GM23338 (cell line): ENCODE measurements around the gene LRBA.
"Not testable (repeated sequence)": the region's sequence is repeated elsewhere in the genome, so short reads cannot be mapped to it uniquely, and the experiment has no call there.

Experiments used
- CREB1 ChIP-seq: fragments of 250-450 bp; sonication (Bioruptor Pico); IDR thresholded peaks from 2 replicates; pipeline ENCODE4 v1.5.0; 2020; ENCODE audit warnings: low read depth, mild to moderate bottlenecking, moderate library complexity
- EZH2 ChIP-seq: fragments of 200-600 bp; sonication (generic); IDR thresholded peaks from one replicate; pipeline ENCODE4 v1.8.0; 2017; ENCODE audit warnings: antibody characterized with exemption, mild to moderate bottlenecking, low read depth; ENCODE audit not compliant: unreplicated experiment
- EZH2phosphoT487 ChIP-seq: fragments of 200-600 bp; sonication (generic); IDR thresholded peaks from one replicate; pipeline ENCODE4 v1.8.1; 2018; ENCODE audit warnings: antibody characterized with exemption; ENCODE audit not compliant: unreplicated experiment
- JUNB ChIP-seq: IDR thresholded peaks from one replicate; pipeline ENCODE4 v1.6.1; 2016; ENCODE audit warnings: antibody characterized with exemption; ENCODE audit not compliant: unreplicated experiment
- POLR2AphosphoS5 ChIP-seq: IDR thresholded peaks from 2 replicates; pipeline ENCODE4 v1.6.1; 2016; ENCODE audit warnings: antibody characterized with exemption, low read depth
- STAT1 ChIP-seq: IDR thresholded peaks from one replicate; pipeline ENCODE4 v1.6.1; 2016; ENCODE audit warnings: antibody characterized with exemption; ENCODE audit not compliant: unreplicated experiment
- ZNF114 ChIP-seq: fragments of 250-450 bp; sonication (Bioruptor Pico); IDR thresholded peaks from 2 replicates; pipeline ENCODE4 v1.5.0; 2020; ENCODE audit warnings: mild to moderate bottlenecking, moderate library complexity
- ZNF331 ChIP-seq: fragments of 250-450 bp; sonication (Bioruptor Pico); IDR thresholded peaks from 2 replicates; pipeline ENCODE4 v1.5.0; 2020; ENCODE audit warnings: low read depth, mild to moderate bottlenecking, moderate library complexity
- TF ChIP-seq, protein P1 (sequence below), 2 experiments: fragments of 200-600 bp in 1 of 2; sonication (generic) in 1 of 2; conservative IDR thresholded peaks; 2 replicates each; pipeline versions ENCODE4 v1.5.1 to v1.6.1; 2016 to 2017; ENCODE audit warnings: antibody characterized with exemption in 2 of 2, low read depth in 2 of 2, mild to moderate bottlenecking in 2 of 2, moderate library complexity in 1 of 2
- TF ChIP-seq, protein P2 (sequence below): IDR thresholded peaks from one replicate; pipeline ENCODE4 v1.6.1; 2018; ENCODE audit warnings: antibody characterized with exemption; ENCODE audit not compliant: unreplicated experiment
- TF ChIP-seq, protein P3 (sequence below): IDR thresholded peaks from 2 replicates; pipeline ENCODE4 v1.6.1; 2016; ENCODE audit warnings: antibody characterized with exemption
- TF ChIP-seq, protein P4 (sequence below): fragments of 250-450 bp; sonication (Bioruptor Pico); IDR thresholded peaks from 2 replicates; pipeline ENCODE4 v1.5.0; 2020; ENCODE audit warnings: mild to moderate bottlenecking, moderate library complexity

DNA sequence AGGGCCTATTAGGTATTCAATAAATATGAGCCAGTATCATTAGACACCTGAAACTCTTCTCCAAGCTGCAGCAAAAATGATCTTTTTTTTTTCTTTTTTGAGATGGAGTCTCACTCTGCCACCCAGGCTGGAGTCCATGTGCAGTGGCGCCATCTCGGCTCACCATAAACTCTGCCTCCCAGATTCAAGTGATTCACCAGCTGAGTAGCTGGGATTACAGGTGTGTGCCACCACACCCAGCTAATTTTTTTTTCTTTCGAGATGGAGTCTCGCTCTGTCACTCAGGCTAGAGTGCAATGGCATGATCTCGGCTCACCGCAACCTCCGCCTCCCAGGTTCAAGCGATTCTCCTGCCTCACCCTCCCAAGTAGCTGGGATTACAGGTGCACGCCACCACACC, 93.6 kb downstream of the LRBA start:
- TF ChIP-seq POLR2AphosphoS5; EZH2; JUNB; EZH2phosphoT487; CREB1; STAT1; ZNF114 (CRISPR knock-in tag); ZNF331 (CRISPR knock-in tag): not testable (repeated sequence)
- TF ChIP-seq, protein P1, sequence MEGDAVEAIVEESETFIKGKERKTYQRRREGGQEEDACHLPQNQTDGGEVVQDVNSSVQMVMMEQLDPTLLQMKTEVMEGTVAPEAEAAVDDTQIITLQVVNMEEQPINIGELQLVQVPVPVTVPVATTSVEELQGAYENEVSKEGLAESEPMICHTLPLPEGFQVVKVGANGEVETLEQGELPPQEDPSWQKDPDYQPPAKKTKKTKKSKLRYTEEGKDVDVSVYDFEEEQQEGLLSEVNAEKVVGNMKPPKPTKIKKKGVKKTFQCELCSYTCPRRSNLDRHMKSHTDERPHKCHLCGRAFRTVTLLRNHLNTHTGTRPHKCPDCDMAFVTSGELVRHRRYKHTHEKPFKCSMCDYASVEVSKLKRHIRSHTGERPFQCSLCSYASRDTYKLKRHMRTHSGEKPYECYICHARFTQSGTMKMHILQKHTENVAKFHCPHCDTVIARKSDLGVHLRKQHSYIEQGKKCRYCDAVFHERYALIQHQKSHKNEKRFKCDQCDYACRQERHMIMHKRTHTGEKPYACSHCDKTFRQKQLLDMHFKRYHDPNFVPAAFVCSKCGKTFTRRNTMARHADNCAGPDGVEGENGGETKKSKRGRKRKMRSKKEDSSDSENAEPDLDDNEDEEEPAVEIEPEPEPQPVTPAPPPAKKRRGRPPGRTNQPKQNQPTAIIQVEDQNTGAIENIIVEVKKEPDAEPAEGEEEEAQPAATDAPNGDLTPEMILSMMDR (conservative IDR thresholded peaks at IDR 0.05; ENCODE audit: low read depth in 2 of 2): not testable (repeated sequence)
- TF ChIP-seq, protein P2, sequence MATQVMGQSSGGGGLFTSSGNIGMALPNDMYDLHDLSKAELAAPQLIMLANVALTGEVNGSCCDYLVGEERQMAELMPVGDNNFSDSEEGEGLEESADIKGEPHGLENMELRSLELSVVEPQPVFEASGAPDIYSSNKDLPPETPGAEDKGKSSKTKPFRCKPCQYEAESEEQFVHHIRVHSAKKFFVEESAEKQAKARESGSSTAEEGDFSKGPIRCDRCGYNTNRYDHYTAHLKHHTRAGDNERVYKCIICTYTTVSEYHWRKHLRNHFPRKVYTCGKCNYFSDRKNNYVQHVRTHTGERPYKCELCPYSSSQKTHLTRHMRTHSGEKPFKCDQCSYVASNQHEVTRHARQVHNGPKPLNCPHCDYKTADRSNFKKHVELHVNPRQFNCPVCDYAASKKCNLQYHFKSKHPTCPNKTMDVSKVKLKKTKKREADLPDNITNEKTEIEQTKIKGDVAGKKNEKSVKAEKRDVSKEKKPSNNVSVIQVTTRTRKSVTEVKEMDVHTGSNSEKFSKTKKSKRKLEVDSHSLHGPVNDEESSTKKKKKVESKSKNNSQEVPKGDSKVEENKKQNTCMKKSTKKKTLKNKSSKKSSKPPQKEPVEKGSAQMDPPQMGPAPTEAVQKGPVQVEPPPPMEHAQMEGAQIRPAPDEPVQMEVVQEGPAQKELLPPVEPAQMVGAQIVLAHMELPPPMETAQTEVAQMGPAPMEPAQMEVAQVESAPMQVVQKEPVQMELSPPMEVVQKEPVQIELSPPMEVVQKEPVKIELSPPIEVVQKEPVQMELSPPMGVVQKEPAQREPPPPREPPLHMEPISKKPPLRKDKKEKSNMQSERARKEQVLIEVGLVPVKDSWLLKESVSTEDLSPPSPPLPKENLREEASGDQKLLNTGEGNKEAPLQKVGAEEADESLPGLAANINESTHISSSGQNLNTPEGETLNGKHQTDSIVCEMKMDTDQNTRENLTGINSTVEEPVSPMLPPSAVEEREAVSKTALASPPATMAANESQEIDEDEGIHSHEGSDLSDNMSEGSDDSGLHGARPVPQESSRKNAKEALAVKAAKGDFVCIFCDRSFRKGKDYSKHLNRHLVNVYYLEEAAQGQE: not testable (repeated sequence)
- TF ChIP-seq, protein P3, sequence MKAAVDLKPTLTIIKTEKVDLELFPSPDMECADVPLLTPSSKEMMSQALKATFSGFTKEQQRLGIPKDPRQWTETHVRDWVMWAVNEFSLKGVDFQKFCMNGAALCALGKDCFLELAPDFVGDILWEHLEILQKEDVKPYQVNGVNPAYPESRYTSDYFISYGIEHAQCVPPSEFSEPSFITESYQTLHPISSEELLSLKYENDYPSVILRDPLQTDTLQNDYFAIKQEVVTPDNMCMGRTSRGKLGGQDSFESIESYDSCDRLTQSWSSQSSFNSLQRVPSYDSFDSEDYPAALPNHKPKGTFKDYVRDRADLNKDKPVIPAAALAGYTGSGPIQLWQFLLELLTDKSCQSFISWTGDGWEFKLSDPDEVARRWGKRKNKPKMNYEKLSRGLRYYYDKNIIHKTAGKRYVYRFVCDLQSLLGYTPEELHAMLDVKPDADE: not testable (repeated sequence)
- TF ChIP-seq, protein P4, sequence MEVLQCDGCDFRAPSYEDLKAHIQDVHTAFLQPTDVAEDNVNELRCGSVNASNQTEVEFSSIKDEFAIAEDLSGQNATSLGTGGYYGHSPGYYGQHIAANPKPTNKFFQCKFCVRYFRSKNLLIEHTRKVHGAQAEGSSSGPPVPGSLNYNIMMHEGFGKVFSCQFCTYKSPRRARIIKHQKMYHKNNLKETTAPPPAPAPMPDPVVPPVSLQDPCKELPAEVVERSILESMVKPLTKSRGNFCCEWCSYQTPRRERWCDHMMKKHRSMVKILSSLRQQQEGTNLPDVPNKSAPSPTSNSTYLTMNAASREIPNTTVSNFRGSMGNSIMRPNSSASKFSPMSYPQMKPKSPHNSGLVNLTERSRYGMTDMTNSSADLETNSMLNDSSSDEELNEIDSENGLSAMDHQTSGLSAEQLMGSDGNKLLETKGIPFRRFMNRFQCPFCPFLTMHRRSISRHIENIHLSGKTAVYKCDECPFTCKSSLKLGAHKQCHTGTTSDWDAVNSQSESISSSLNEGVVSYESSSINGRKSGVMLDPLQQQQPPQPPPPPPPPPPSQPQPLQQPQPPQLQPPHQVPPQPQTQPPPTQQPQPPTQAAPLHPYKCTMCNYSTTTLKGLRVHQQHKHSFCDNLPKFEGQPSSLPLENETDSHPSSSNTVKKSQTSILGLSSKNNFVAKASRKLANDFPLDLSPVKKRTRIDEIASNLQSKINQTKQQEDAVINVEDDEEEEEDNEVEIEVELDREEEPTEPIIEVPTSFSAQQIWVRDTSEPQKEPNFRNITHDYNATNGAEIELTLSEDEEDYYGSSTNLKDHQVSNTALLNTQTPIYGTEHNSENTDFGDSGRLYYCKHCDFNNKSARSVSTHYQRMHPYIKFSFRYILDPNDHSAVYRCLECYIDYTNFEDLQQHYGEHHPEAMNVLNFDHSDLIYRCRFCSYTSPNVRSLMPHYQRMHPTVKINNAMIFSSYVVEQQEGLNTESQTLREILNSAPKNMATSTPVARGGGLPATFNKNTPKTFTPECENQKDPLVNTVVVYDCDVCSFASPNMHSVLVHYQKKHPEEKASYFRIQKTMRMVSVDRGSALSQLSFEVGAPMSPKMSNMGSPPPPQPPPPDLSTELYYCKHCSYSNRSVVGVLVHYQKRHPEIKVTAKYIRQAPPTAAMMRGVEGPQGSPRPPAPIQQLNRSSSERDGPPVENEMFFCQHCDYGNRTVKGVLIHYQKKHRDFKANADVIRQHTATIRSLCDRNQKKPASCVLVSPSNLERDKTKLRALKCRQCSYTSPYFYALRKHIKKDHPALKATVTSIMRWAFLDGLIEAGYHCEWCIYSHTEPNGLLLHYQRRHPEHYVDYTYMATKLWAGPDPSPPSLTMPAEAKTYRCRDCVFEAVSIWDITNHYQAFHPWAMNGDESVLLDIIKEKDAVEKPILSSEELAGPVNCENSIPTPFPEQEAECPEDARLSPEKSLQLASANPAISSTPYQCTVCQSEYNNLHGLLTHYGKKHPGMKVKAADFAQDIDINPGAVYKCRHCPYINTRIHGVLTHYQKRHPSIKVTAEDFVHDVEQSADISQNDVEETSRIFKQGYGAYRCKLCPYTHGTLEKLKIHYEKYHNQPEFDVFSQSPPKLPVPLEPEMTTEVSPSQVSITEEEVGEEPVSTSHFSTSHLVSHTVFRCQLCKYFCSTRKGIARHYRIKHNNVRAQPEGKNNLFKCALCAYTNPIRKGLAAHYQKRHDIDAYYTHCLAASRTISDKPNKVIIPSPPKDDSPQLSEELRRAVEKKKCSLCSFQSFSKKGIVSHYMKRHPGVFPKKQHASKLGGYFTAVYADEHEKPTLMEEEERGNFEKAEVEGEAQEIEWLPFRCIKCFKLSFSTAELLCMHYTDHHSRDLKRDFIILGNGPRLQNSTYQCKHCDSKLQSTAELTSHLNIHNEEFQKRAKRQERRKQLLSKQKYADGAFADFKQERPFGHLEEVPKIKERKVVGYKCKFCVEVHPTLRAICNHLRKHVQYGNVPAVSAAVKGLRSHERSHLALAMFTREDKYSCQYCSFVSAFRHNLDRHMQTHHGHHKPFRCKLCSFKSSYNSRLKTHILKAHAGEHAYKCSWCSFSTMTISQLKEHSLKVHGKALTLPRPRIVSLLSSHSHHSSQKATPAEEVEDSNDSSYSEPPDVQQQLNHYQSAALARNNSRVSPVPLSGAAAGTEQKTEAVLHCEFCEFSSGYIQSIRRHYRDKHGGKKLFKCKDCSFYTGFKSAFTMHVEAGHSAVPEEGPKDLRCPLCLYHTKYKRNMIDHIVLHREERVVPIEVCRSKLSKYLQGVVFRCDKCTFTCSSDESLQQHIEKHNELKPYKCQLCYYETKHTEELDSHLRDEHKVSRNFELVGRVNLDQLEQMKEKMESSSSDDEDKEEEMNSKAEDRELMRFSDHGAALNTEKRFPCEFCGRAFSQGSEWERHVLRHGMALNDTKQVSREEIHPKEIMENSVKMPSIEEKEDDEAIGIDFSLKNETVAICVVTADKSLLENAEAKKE (CRISPR knock-in tag): not testable (repeated sequence)
